Memory B cell (primary cell): ENCODE data around the gene AKR1C2.
"Not testable (repeated sequence)": the region's sequence is repeated elsewhere in the genome, so short reads cannot be mapped to it uniquely, and the experiment has no call there.

ENCODE experiments used
- ATAC-seq: fragments of 150-1000 bp; cut with Tn5 transposase; 2 replicates; pipeline ENCODE4 v1.10.0; 2021; ENCODE audit warnings: low read depth, mild to moderate bottlenecking, moderate library complexity
- DNase-seq, 2 donors: peaks; one replicate each; pipeline ENCODE4 v3.0.0; 2022; ENCODE audit warnings: low spot score in 2 of 2
- H3K27ac Mint-ChIP-seq: one replicate; pipeline ENCODE4 v1.8.0; 2022; ENCODE audit warnings: mild to moderate bottlenecking, moderate library complexity, mixed read lengths
- H3K27me3 Mint-ChIP-seq: one replicate; pipeline ENCODE4 v1.8.0; 2022; ENCODE audit warnings: mixed read lengths
- H3K36me3 Mint-ChIP-seq: one replicate; pipeline ENCODE4 v1.8.0; 2022; ENCODE audit warnings: mild to moderate bottlenecking, mixed read lengths
- H3K4me1 Mint-ChIP-seq: one replicate; pipeline ENCODE4 v1.8.0; 2022; ENCODE audit warnings: mixed read lengths
- H3K4me3 Mint-ChIP-seq: one replicate; pipeline ENCODE4 v1.8.0; 2022; ENCODE audit warnings: mild to moderate bottlenecking, moderate library complexity, mixed read lengths
- H3K9me3 Mint-ChIP-seq: one replicate; pipeline ENCODE4 v1.8.0; 2022; ENCODE audit warnings: mixed read lengths

AKR1C2 gene

DNA sequence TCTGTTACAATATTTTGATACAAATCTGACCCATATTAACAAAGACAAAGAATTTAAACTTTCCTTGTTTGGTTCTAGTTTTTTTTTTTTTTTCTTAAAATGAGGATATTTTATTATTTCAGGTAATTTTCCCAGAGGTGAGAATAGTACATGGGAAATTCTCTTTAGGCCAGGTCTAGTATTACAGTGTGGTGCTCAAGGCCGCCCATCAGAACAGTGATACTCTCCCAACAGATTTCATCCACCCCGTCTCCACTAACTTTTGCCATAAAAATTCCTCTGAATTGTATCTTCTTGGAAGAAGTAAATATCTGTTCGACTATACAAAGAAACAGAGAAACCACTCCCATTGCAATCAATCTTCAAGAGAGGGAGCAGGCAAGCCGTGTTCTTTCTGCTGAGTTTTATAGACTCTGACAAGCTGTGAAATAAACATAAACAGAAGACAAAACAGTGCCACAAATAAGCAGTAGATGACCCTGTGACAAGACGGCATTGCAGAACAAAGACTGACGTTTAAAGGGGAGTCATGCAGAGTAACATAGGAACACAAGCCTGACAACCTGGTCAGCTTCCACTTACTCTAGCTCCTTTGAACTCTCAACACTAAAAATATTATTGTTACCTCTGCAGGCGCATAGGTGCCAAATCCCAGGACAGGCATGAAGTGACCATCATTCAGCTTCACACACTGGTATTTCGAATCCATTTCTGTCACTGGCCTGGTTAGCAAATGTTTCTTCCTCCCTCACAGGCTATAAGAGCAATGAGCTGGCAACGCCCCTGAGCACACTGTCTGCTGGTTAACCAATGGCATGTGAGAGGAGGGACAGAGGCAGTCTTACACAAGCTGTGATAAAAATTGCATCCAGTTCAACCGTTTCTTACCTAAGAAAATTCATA is at the start of gene AKR1C2:
Gene AKR1C2, minus strand, starts transcription at position 731 of the 903 bp plus-strand sequence. Its CDS starts 22 bp downstream, at position 709.
- not testable (repeated sequence) for H3K4me1 Mint-ChIP-seq, H3K27ac Mint-ChIP-seq, H3K4me3 Mint-ChIP-seq, H3K36me3 Mint-ChIP-seq, ATAC-seq, H3K9me3 Mint-ChIP-seq, DNase-seq, H3K27me3 Mint-ChIP-seq

DNA sequence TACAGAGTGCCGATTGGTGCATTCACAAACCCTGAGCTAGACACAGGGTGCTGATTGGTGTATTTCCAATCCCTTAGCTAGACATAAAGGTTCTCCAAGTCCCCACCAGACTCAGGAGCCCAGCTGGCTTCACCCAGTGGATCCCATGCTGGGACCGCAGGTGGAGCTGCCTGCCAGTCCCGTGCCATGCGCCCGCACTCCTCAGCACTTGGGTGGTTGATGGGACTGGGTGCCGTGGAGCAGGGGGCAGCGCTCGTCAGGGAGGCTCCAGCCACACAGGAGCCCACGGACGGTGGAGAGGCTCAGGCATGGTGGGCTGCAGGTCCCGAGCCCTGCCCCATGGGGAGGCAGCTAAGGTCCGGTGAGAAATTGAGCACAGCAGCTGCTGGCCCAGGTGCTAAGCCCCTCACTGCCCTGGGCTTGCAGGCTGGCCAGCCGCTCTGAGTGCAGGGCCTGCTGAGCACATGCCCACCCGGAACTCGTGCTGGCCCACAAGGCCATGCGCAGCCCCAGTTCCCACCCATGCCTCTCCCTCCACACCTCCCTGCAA is 49.4 kb upstream of the AKR1C2 start:
- H3K27ac Mint-ChIP-seq, H3K36me3 Mint-ChIP-seq, H3K9me3 Mint-ChIP-seq: not testable (repeated sequence)

DNA sequence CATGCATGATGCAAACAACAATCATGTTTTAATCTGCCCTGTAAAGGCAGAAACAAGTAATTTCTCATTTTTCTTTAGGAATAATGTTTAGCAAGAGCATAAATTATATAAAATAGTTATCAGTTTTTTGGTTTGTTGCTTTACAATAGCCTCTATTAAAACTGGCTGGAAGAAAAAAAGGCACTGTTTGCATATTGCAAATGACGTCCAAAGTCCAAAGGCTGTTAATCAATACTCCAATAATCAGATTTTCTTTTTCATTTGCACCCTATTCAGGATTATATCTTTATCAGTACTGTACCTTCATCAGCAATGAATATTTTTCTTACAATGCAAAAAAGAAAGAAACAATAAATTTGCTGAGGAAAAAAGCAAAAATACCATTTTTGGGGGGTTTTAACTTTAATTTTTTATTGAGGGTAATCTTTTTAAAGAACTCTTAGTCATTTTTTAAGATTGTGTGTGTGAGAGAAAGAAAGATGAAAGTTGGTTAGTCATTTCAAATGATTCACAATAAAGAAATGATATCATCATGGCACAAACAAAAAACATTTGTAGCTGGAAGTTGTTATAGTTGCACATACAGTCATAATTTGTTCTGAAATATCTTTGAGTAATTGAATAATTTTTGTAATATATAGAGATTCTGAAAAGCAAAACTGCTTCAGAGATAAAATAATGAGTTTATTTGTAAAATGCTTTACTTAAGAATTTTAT is 44.4 kb upstream of the AKR1C2 start:
- H3K9me3 Mint-ChIP-seq: peaks cover 3% of the 10 kb centered on the region

More for the DNA sequence above, 49.4 kb upstream of the AKR1C2 start:
- not testable (repeated sequence) for H3K27me3 Mint-ChIP-seq, DNase-seq, H3K4me1 Mint-ChIP-seq, ATAC-seq, H3K4me3 Mint-ChIP-seq

DNA sequence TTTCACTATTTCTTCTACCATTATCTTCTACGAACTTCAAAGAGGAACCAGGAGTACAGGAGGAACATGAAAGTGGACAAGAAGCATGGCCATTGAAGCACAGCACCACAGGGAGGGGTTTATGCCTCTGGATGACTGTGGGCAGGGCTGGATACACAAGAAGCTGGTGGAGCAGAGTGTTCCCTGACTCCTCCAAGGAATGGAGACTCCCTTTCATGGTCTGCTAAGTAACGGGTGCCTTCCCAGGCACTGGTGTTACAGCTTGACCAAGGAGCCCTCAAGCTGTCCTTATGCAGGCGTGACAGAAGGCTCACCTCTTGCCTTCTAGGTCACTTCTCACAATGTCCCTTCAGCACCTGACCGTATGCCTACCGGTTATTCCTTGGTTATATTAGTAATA is 43.4 kb upstream of the AKR1C2 start:
- H3K4me3 Mint-ChIP-seq, H3K27ac Mint-ChIP-seq, H3K36me3 Mint-ChIP-seq, DNase-seq, H3K4me1 Mint-ChIP-seq, H3K27me3 Mint-ChIP-seq, ATAC-seq, H3K9me3 Mint-ChIP-seq: not testable (repeated sequence)

More for the DNA sequence above, 44.4 kb upstream of the AKR1C2 start:
- ATAC-seq (no peak), DNase-seq (no peak)
- no peak overlapping the region for H3K4me3 Mint-ChIP-seq
- no peaks in the 10 kb centered on the region for H3K4me1 Mint-ChIP-seq
- no peak overlapping the region for H3K27ac Mint-ChIP-seq
- no peaks in the 10 kb centered on the region for H3K27me3 Mint-ChIP-seq
- H3K36me3 Mint-ChIP-seq: no peaks in the 10 kb centered on the region

DNA sequence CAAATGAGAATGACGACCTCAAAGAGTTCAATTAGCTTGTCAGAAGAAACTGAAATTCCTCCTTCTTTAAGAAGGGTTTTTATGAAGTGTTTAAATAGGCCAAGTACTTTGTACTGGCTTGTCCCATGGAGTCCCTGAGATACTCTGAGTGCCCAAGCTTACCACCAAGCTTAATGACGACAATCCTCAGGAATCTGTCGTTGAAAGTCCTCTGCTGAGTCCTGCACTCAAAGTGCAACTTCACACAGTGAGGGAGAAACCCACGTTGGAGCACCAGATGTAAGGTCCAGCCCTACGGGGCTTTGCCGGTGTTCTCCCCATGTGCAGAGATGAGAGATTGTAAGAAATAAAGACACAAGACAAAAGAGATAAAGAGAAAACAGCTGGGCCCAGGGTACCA is 42.8 kb upstream of the AKR1C2 start:
- H3K27ac Mint-ChIP-seq: no peak overlapping the region
- H3K4me3 Mint-ChIP-seq: no peak overlapping the region
- no peak for DNase-seq
- H3K4me1 Mint-ChIP-seq: no peaks in the 10 kb centered on the region
- no peaks in the 10 kb centered on the region for H3K36me3 Mint-ChIP-seq
- ATAC-seq: no peak
- H3K27me3 Mint-ChIP-seq: no peaks in the 10 kb centered on the region
- peaks cover 3% of the 10 kb centered on the region for H3K9me3 Mint-ChIP-seq

DNA sequence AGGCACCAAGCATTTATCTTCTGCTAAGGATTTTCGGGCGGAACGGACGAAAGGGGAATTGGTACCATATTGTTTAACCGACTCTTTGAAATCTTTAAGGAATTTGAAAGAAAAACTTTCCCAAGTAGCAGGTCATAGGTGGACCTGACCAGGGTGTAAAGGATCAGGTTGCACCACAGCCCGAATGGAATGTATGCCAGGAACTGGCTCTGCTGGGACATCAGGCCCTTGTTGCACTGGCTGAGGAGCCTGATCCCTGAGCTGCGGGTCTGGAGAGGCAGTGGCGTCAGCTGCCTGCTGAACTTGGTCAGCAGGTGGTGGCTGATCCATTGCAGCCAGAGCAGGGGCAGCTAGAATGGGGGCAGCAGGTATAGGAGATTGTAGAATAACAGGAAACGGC is 41.4 kb upstream of the AKR1C2 start:
- peaks cover 3% of the 10 kb centered on the region for H3K9me3 Mint-ChIP-seq
- H3K4me1 Mint-ChIP-seq: no peaks in the 10 kb centered on the region
- ATAC-seq (no peak), DNase-seq (no peak)
- H3K4me3 Mint-ChIP-seq: no peak overlapping the region
- H3K27me3 Mint-ChIP-seq: no peaks in the 10 kb centered on the region
- no peaks in the 10 kb centered on the region for H3K36me3 Mint-ChIP-seq
- H3K27ac Mint-ChIP-seq: no peak overlapping the region

DNA sequence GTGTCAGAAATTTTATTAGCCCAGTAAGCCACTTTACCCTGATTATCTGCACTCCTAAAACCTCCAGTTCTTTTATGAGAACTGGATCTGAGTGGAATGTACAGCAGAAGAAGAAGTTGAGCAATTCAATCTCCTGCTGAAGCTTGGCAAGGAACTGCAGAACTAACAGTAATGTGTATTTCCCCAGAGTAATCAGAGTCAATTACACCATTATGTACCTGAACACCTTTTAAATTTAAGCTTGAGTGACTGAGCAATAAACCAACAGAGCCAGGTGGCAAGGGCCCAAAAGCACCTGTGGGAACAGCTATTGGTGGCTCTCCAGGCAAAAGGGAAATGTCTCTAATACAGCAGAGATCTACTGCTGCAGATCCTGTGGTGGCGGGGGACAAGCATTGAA is 40.1 kb upstream of the AKR1C2 start:
- H3K27me3 Mint-ChIP-seq: no peaks in the 10 kb centered on the region
- H3K9me3 Mint-ChIP-seq: peaks cover 3% of the 10 kb centered on the region

DNA sequence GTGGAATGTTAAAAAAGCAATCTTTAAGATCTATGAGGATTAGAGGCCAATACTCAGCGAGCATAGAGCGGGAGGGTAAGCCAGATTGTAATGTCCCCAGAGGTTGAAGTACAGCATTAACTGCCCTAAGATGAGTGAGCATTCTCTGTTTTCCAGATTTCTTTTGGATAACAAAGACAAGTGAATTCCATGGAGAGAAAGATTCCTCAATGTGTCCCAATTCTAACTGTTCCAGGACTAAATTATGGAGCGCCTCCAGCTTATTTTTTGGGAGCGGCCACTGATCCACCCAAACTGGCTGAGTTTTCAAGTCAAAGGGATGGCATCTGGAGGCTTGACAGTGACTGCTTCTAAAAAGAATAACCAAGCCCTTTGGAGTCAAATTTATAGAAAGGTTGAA is 39.3 kb upstream of the AKR1C2 start:
- no peak for ATAC-seq
- H3K27ac Mint-ChIP-seq: no peak overlapping the region
- peaks cover 4% of the 10 kb centered on the region for H3K9me3 Mint-ChIP-seq
- no peaks in the 10 kb centered on the region for H3K4me1 Mint-ChIP-seq
- no peaks in the 10 kb centered on the region for H3K36me3 Mint-ChIP-seq
- DNase-seq: no peak
- H3K27me3 Mint-ChIP-seq: no peaks in the 10 kb centered on the region
- H3K4me3 Mint-ChIP-seq: no peak overlapping the region

More for the DNA sequence above, 40.1 kb upstream of the AKR1C2 start:
- Mint-ChIP-seq H3K27ac (no peak overlapping the region), H3K4me3 (no peak overlapping the region), H3K36me3 (no peaks in the 10 kb centered on the region), H3K4me1 (no peaks in the 10 kb centered on the region)
- DNase-seq (no peak), ATAC-seq (no peak)

DNA sequence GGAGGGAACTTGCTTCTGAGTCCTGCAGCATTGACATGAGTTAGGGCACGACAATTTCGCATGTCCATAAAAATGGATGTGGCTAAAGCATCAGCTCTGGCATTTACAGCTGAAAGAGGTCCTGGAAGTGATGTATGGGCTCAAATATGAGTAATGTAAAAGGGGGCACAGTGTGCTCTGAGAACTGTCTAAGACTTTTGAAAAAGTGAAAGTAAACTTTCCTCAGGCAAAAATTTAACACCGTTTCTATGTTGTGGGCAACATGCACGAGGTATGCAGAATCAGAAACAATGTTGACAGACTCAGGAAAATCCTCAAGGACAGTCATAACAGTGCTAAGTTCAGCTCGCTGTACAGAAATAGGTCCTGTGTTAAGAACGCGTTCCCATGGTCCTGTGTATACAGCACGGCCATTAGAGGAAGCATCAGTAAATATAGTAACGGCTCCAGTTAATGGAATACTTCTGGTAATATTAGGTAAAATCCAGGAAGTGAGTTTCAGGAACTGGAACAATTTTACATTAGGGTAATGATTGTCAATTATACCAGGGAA is 37.9 kb upstream of the AKR1C2 start:
- Mint-ChIP-seq H3K27me3 (no peaks in the 10 kb centered on the region), H3K27ac (no peak overlapping the region), H3K4me3 (no peak overlapping the region), H3K9me3 (peaks cover 4% of the 10 kb centered on the region), H3K4me1 (no peaks in the 10 kb centered on the region), H3K36me3 (no peaks in the 10 kb centered on the region)
- ATAC-seq: no peak
- DNase-seq: no peak

DNA sequence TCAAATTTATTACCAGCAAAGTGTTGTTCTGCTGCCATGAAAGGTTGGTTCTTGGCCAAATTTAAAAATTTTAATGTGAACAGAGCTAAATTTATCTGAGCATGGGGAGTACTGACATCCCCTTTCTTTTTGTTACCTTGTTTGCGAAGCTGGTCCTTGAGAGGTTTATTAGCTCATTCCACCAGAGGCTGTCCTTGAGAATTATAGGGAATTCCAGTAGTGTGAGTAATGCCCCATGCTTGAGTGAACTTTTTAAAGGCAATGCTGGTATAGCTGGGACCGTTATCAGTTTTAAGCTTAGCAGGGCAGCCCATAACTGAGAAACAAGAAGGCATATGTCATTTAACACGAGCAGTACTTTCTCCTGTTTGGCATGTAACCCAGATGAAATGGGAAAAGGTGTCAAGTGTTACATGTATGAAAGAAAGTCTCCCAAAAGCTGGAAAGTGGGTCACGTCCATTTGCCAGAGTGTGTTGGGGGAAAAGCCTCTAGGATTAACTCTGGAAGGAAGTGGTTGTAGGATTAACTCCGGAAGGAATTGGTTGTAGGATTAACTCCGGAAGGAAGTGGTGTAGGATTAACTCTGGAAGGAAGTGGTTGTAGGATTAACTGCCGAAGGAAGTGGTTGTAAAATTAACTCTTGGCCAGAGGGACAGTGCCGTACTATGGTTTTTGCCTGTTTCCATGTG is 37.3 kb upstream of the AKR1C2 start:
- ATAC-seq (no peak), DNase-seq (no peak)
- no peaks in the 10 kb centered on the region for H3K36me3 Mint-ChIP-seq
- no peak overlapping the region for H3K27ac Mint-ChIP-seq
- no peaks in the 10 kb centered on the region for H3K4me1 Mint-ChIP-seq
- peaks cover 4% of the 10 kb centered on the region for H3K9me3 Mint-ChIP-seq
- no peaks in the 10 kb centered on the region for H3K27me3 Mint-ChIP-seq
- no peak overlapping the region for H3K4me3 Mint-ChIP-seq

DNA sequence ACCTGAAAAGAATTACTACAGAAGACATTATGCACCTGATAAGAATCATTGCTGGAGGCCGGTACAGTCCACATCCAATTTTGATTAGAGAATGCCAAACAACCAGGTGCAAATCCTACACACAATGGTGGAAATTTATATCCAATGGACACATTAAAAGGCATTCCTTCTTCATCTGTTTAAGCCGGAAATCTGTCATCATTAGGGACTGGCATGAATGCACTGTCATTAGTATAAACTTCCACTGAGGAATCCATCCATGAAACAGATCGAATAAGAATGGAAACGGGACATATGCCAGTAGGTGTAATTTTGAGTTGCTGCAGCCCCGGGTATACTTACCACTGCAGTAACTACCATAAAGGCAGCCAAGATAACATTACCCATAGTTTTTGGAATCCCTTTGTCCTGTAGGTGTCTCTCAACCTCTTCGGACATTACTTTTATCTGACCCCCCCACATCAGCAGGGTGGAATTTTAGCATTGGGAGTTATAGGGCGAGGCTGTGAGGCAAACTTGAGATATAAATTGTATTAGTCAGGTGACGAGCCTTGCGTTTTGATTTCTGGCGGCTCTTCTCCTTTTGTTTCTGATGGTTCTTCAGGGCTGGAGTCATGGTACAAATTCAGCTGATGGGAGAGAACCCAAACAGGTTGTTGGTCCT is 36.5 kb upstream of the AKR1C2 start:
- Mint-ChIP-seq H3K4me1 (no peaks in the 10 kb centered on the region), H3K36me3 (no peaks in the 10 kb centered on the region), H3K9me3 (peaks cover 8% of the 10 kb centered on the region), H3K27ac (no peak overlapping the region), H3K27me3 (no peaks in the 10 kb centered on the region), H3K4me3 (no peak overlapping the region)
- DNase-seq: no peak
- ATAC-seq: no peak

DNA sequence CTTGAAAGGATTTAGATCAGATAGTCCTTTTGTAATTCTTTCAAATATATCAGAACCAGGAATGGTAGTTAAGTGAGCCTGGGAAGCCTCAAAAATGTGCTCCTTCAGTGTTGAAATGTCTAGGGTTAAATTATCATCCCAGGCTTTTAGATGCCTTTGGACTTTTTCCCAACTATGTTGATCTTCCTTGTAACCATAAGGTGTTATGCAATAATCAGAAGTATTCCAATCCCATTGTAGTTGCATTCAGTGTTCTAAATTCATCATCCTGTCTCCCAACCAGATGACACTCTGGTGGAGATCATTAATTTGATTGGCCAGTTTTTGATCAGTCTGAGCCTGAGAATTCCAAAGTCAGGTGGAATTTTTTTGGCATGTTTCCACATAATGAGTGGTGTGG is 35.1 kb upstream of the AKR1C2 start:
- no peak for ATAC-seq
- no peak for DNase-seq
- Mint-ChIP-seq H3K27me3 (peaks cover 1% of the 10 kb centered on the region), H3K9me3 (peaks cover 10% of the 10 kb centered on the region), H3K4me3 (no peak overlapping the region), H3K27ac (no peak overlapping the region), H3K36me3 (peaks cover 1% of the 10 kb centered on the region), H3K4me1 (no peaks in the 10 kb centered on the region)

DNA sequence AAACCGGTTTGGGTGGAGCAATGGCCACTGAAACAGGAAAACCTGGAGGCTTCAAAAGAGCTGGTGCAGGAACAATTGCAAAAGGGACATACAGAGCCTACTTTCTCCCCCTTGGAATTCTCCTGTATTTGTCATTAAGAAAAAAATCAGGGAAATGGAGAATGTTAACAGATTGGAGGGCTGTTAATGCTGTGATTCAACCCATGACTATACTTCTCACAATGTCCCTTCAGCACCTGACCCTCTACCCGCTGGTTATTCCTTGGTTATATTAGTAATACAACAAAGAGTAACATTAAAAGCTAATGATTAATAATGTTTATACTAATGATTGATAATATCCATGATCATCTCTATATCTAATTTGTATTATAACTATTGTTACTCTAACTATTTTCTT is 34.4 kb upstream of the AKR1C2 start:
- Mint-ChIP-seq H3K36me3 (peaks cover 2% of the 10 kb centered on the region), H3K27ac (no peak overlapping the region)

More for the DNA sequence above, 34.4 kb upstream of the AKR1C2 start:
- Mint-ChIP-seq H3K9me3 (peaks cover 11% of the 10 kb centered on the region), H3K4me1 (no peaks in the 10 kb centered on the region), H3K27me3 (peaks cover 2% of the 10 kb centered on the region), H3K4me3 (no peak overlapping the region)
- DNase-seq (no peak), ATAC-seq (no peak)
